PC-3 (cell line): ENCODE measurements around the gene RGS11. TPM values are rescaled to one million over a fixed set of nuclear protein-coding genes. Genes with fewer than 3 reads are reported as not detected.

Experiments used
- ATAC-seq: fragments of 200-7000 bp; cut with Tn5 transposase; 2 replicates; pipeline ENCODE4 v1.9.1; 2020; ENCODE audit warnings: mild to moderate bottlenecking, moderate library complexity
- BruUV-seq: library from RNA; stranded (reverse); fragments of 400-500 nt; replicated peaks from 2 replicates; lab custom pipeline; 2021; lab: Mats Ljungman, UMichigan
- CTCF ChIA-PET: fragments of 300-600 bp; sonication (Branson Sonifier 250); formaldehyde crosslinking; loops from one replicate; lab custom pipeline; 2022; ENCODE audit warnings: antibody characterized with exemption; lab: Charles Lee
- POLR2A ChIA-PET: fragments of 300-600 bp; sonication (Branson Sonifier 250); formaldehyde crosslinking; loops from one replicate; lab custom pipeline; 2022; ENCODE audit warnings: antibody characterized with exemption; ENCODE audit not compliant: unreplicated experiment; lab: Charles Lee
- DNase-seq: peaks from one replicate; pipeline ENCODE4 v3.0.0-alpha.2; 2015
- H2AFZ ChIP-seq: fragments of 300-600 bp; sonication (generic); 2 replicates; pipeline ENCODE4 v1.6.0; 2016; ENCODE audit warnings: antibody characterized with exemption, low read length
- H3F3A ChIP-seq: fragments of 300-600 bp; sonication (generic); one replicate; pipeline ENCODE4 v1.6.0; 2017; ENCODE audit warnings: antibody characterized with exemption, low read length, control low read depth, mild to moderate bottlenecking; ENCODE audit not compliant: unreplicated experiment
- H3K27ac ChIP-seq: fragments of 300-600 bp; sonication (generic); 2 replicates; pipeline ENCODE4 v1.5.1; 2016; ENCODE audit warnings: mild to moderate bottlenecking, low read length
- H3K27me3 ChIP-seq: fragments of 300-600 bp; sonication (generic); 2 replicates; pipeline ENCODE4 v1.6.1; 2016; ENCODE audit warnings: low read length, mixed read lengths
- H3K36me3 ChIP-seq: fragments of 300-600 bp; sonication (generic); 2 replicates; pipeline ENCODE4 v1.6.1; 2016; ENCODE audit warnings: low read depth, mixed run types, low read length, mixed read lengths
- H3K4me1 ChIP-seq: fragments of 300-600 bp; sonication (generic); 2 replicates; pipeline ENCODE4 v1.5.1; 2016; ENCODE audit warnings: low read length; ENCODE audit not compliant: insufficient read depth
- H3K4me2 ChIP-seq: fragments of 300-600 bp; sonication (generic); 2 replicates; pipeline ENCODE4 v1.6.0; 2016; ENCODE audit warnings: low read length
- H3K4me3 ChIP-seq: fragments of 300-600 bp; sonication (generic); 2 replicates; pipeline ENCODE4 v1.5.1; 2016; ENCODE audit warnings: mild to moderate bottlenecking, low read length, mixed read lengths
- H3K79me2 ChIP-seq: fragments of 300-600 bp; sonication (generic); 2 replicates; pipeline ENCODE4 v1.6.1; 2017; ENCODE audit warnings: low read length, mixed read lengths
- H3K9ac ChIP-seq: fragments of 300-600 bp; sonication (generic); 2 replicates; pipeline ENCODE4 v1.6.0; 2016; ENCODE audit warnings: mild to moderate bottlenecking, low read length
- H3K9me2 ChIP-seq: fragments of 300-600 bp; sonication (generic); replicated peaks from 2 replicates; pipeline ENCODE4 v1.6.1; 2016; ENCODE audit warnings: mixed run types, low read length, mixed read lengths
- H3K9me3 ChIP-seq: fragments of 300-600 bp; sonication (generic); 2 replicates; pipeline ENCODE4 v1.6.1; 2016; ENCODE audit warnings: low read length, mixed read lengths
- H4K20me1 ChIP-seq: fragments of 300-600 bp; sonication (generic); 2 replicates; pipeline ENCODE4 v1.6.1; 2016; ENCODE audit warnings: low read length, mixed read lengths
- CTCF ChIP-seq: fragments of 300-600 bp; sonication (generic); conservative IDR thresholded peaks from 2 replicates; pipeline ENCODE4 v1.5.1; 2017; ENCODE audit warnings: antibody characterized with exemption, low read depth, mild to moderate bottlenecking, low read length
- EZH2 ChIP-seq: fragments of 300-600 bp; sonication (generic); IDR thresholded peaks from one replicate; pipeline ENCODE4 v1.6.1; 2017; ENCODE audit warnings: antibody characterized with exemption, mild to moderate bottlenecking, low read length; ENCODE audit not compliant: unreplicated experiment
- EZH2phosphoT487 ChIP-seq: fragments of 300-600 bp; sonication (generic); IDR thresholded peaks from 2 replicates; pipeline ENCODE4 v1.6.1; 2018; ENCODE audit warnings: mild to moderate bottlenecking, antibody characterized with exemption, low read length, borderline replicate concordance
- intact Hi-C: fragments of 100-400 bp; cut with micrococcal nuclease; formaldehyde crosslinking; loops from 2 replicates; pipeline ENCODE4 v1.9.0; 2023
- total RNA-seq: library from RNA; depleted of rRNA; stranded (reverse); fragments of >200 nt; gene quantifications from 2 replicates; pipeline ENCODE4 v1.2.3, GENCODE V29; 2014

RGS11 gene
- total RNA-seq, 1 experiment from 2014 or later: 1.2 TPM

GRCh38 chr16:287298-287811 is 11.6 kb upstream of the RGS11 start:
- Histone ChIP-seq H3K27me3 (no peaks in the 10 kb centered on the region), H3K36me3 (no peaks in the 10 kb centered on the region; the same call in 1 of the 2 replicates), H2AFZ (no peak overlapping the region), H3K4me1 (no peaks in the 10 kb centered on the region), H3K9me2 (no peaks in the 10 kb centered on the region), H3K79me2 (no peaks in the 10 kb centered on the region), H4K20me1 (no peaks in the 10 kb centered on the region), H3K4me2 (no peak overlapping the region), H3K4me3 (no peak overlapping the region), H3F3A (no peaks in the 10 kb centered on the region), H3K27ac (no peak overlapping the region), H3K9ac (no peak overlapping the region), H3K9me3 (no peaks in the 10 kb centered on the region)
- POLR2A ChIA-PET: no interaction called here
- intact Hi-C loops: no loop called here
- CTCF ChIA-PET: no interaction called here
- peak; percentile 29; the same call in 1 of the 2 replicates for ATAC-seq
- no peak for TF ChIP-seq EZH2
- no peak for TF ChIP-seq EZH2phosphoT487
- TF ChIP-seq CTCF: no peak; the same call in 1 of the 2 replicates
- no TSS peak for BruUV-seq
- DNase-seq: no peak

DNA sequence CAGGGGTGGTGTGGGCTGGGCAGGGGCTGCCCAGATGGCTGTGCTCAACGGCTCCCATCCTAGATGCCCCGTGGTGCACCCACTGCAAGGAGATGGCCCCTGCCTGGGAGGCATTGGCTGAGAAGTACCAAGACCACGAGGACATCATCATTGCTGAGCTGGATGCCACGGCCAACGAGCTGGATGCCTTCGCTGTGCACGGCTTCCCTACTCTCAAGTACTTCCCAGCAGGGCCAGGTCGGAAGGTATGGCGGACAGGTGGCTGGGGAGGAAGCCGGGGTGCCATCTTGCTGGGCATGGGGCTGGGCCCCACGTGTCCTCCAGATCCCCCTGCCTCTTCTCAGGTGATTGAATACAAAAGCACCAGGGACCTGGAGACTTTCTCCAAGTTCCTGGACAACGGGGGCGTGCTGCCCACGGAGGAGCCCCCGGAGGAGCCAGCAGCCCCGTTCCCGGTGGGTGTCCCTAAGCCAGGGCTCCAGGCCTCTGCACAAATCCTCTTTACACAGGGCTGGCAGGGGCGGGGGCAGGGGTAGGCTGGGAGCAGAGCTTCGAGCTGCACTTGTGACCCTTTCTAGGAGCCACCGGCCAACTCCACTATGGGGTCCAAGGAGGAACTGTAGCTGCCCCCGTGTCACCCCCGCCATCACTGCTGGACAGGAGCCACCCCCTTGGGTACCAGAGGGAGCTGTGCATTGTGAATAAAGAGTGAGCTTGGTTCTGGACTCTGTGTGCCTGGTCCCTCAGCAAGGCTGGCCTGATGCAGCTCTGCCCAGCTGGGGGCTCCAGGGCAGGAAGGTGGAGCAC is 10.9 kb upstream of the RGS11 start:
- H3K9me2 ChIP-seq: no peaks in the 10 kb centered on the region
- no peaks in the 10 kb centered on the region for H3K4me1 ChIP-seq
- no peak overlapping the region for H3K4me3 ChIP-seq
- BruUV-seq: no TSS peak
- H3K27me3 ChIP-seq: 0 out of 2 replicates have a peak, but pooled peaks cover under 1% of the 10 kb centered on the region
- H2AFZ ChIP-seq: no peak overlapping the region
- H3K36me3 ChIP-seq: no peaks in the 10 kb centered on the region; the same call in 1 of the 2 replicates
- H3K27ac ChIP-seq: no peak overlapping the region
- ATAC-seq: no peak
- H3K9ac ChIP-seq: no peak overlapping the region
- no peaks in the 10 kb centered on the region for H3K79me2 ChIP-seq
- CTCF ChIA-PET: no interaction called here
- no peak overlapping the region for H3K4me2 ChIP-seq
- intact Hi-C loops: no loop called here
- no peaks in the 10 kb centered on the region for H3F3A ChIP-seq
- H3K9me3 ChIP-seq: no peaks in the 10 kb centered on the region
- TF ChIP-seq EZH2 (no peak), CTCF (no peak), EZH2phosphoT487 (no peak)
- no peaks in the 10 kb centered on the region for H4K20me1 ChIP-seq
- POLR2A ChIA-PET: no interaction called here
- DNase-seq: no peak
